HCT116 (cell line): Measurements from ENCODE around the gene ACAP3. TPM values are rescaled to one million over a fixed set of nuclear protein-coding genes. Genes with fewer than 3 reads are reported as not detected.

Experiments used
- ATAC-seq: fragments of 200-7000 bp; cut with Tn5 transposase; 2 replicates; pipeline ENCODE4 v1.9.1; 2020; ENCODE audit warnings: mild to moderate bottlenecking, moderate library complexity
- BruUV-seq: library from RNA; stranded (reverse); fragments of 400-500 nt; replicated peaks from 2 replicates; lab custom pipeline; 2021; lab: Mats Ljungman, UMichigan
- CTCF ChIA-PET: fragments of 300-600 bp; sonication (Branson Sonifier 250); formaldehyde crosslinking; loops from one replicate; lab custom pipeline; 2021; ENCODE audit warnings: antibody characterized with exemption; lab: Charles Lee
- POLR2A ChIA-PET: fragments of 300-600, 350-600 bp; sonication (Branson Sonifier 250); formaldehyde crosslinking; loops from one replicate; lab custom pipeline; 2021; ENCODE audit warnings: antibody characterized with exemption; lab: Charles Lee
- RAD21 ChIA-PET, 2 experiments: fragments of 300-600 bp; sonication (Branson Sonifier 250); formaldehyde crosslinking; loops; one replicate each; lab custom pipeline; 2023; ENCODE audit warnings: low total read pairs in 2 of 2; ENCODE audit not compliant: uncharacterized antibody in 2 of 2, unreplicated experiment in 2 of 2, low non-redundant PET in 1 of 2; lab: Charles Lee
- DNase-seq: peaks from one replicate; pipeline ENCODE4 v3.0.0-alpha.2; 2010; ENCODE audit warnings: low read depth, low spot score
- H2AFZ ChIP-seq: fragments of 200-600 bp; shearing (Covaris generic), sonication (generic); 2 replicates; pipeline ENCODE4 v1.6.1; 2017; ENCODE audit warnings: low read depth, mixed run types, mixed read lengths, antibody characterized with exemption, low read length; ENCODE audit not compliant: poor library complexity, severe bottlenecking
- H3K27ac ChIP-seq: 2 replicates; pipeline ENCODE4 v1.5.1; 2012; ENCODE audit warnings: low read depth, low read length
- H3K27me3 ChIP-seq: fragments of 200-600 bp; sonication (generic); 2 replicates; pipeline ENCODE4 v1.6.1; 2016; ENCODE audit warnings: mixed run types, low read length, mixed read lengths; ENCODE audit not compliant: insufficient read depth
- H3K36me3 ChIP-seq, 2 experiments: fragments of 200-500 bp in 1 of 2; fragments of 200-600 bp in 1 of 2; sonication (Bioruptor generic) in 1 of 2; sonication (generic) in 1 of 2; 2 replicates each; pipeline versions ENCODE4 v1.5.1 to v1.6.1; 2014 to 2016; ENCODE audit warnings: low read length in 2 of 2, inconsistent platforms in 1 of 2, mixed read lengths in 1 of 2, mixed run types in 1 of 2; ENCODE audit not compliant: insufficient read depth in 2 of 2, control insufficient read depth in 1 of 2
- H3K4me1 ChIP-seq, 2 experiments: fragments of 200-600 bp in 1 of 2; sonication (generic) in 1 of 2; 2 replicates each; pipeline versions ENCODE4 v1.5.1 to v1.6.1; 2012 to 2017; ENCODE audit warnings: low read length in 2 of 2, inconsistent platforms in 1 of 2, mild to moderate bottlenecking in 1 of 2, mixed read lengths in 1 of 2, mixed run types in 1 of 2, moderate library complexity in 1 of 2; ENCODE audit not compliant: insufficient read depth in 2 of 2, control insufficient read depth in 1 of 2
- H3K4me2 ChIP-seq: fragments of 200-600 bp; sonication (generic); 2 replicates; pipeline ENCODE4 v1.6.1; 2017; ENCODE audit warnings: mixed run types, low read length, mixed read lengths
- H3K4me3 ChIP-seq, 2 experiments: fragments of 200-600 bp in 1 of 2; sonication (generic) in 1 of 2; replicated peaks in 1 of 2; 2 replicates each; pipeline ENCODE4 v1.5.1; 2011 to 2016; ENCODE audit warnings: low read length in 2 of 2, control low read depth in 1 of 2, low read depth in 1 of 2, mild to moderate bottlenecking in 1 of 2, mixed read lengths in 1 of 2, mixed run types in 1 of 2
- H3K79me2 ChIP-seq: fragments of 200-600 bp; sonication (generic); 2 replicates; pipeline ENCODE4 v1.6.1; 2017; ENCODE audit warnings: mild to moderate bottlenecking, mixed run types, low read length, moderate library complexity, mixed read lengths; ENCODE audit not compliant: insufficient read depth
- H3K9ac ChIP-seq: fragments of 200-600 bp; sonication (generic); 2 replicates; pipeline ENCODE4 v1.6.1; 2016; ENCODE audit warnings: low read length, mixed read lengths
- H3K9me2 ChIP-seq: fragments of 200-600 bp; sonication (generic), shearing (Covaris generic); 2 replicates; pipeline ENCODE4 v1.6.1; 2017; ENCODE audit warnings: mixed run types, mild to moderate bottlenecking, moderate library complexity; ENCODE audit not compliant: insufficient read depth
- H3K9me3 ChIP-seq, 2 experiments: fragments of 200-500 bp in 1 of 2; fragments of 200-600 bp in 1 of 2; sonication (Bioruptor generic) in 1 of 2; sonication (generic) in 1 of 2; 2 replicates each; pipeline ENCODE4 v1.6.1; 2014 to 2017; ENCODE audit warnings: low read length in 2 of 2, mixed read lengths in 2 of 2, inconsistent platforms in 1 of 2, low read depth in 1 of 2, mild to moderate bottlenecking in 1 of 2, mixed run types in 1 of 2, moderate library complexity in 1 of 2; ENCODE audit not compliant: control insufficient read depth in 1 of 2, insufficient read depth in 1 of 2
- H4K20me1 ChIP-seq: fragments of 200-600 bp; sonication (generic), shearing (Covaris generic); 2 replicates; pipeline ENCODE4 v1.6.1; 2017; ENCODE audit warnings: mixed run types, mild to moderate bottlenecking, moderate library complexity; ENCODE audit not compliant: insufficient read depth
- CEBPB ChIP-seq: IDR thresholded peaks from 2 replicates; pipeline ENCODE4 v1.6.1; 2012; ENCODE audit warnings: low read depth
- EZH2phosphoT487 ChIP-seq: fragments of 200-600 bp; IDR thresholded peaks from 2 replicates; pipeline ENCODE4 v1.6.1; 2018; ENCODE audit warnings: antibody characterized with exemption, borderline replicate concordance
- FOSL1 ChIP-seq: IDR thresholded peaks from 2 replicates; pipeline ENCODE4 v1.6.1; 2012; ENCODE audit warnings: low read depth
- POLR2A ChIP-seq: IDR thresholded peaks from 2 replicates; pipeline ENCODE4 v1.7.0; 2011; ENCODE audit warnings: borderline replicate concordance; ENCODE audit not compliant: insufficient read depth, insufficient read length; ENCODE audit errors: extremely low read depth
- RAD21 ChIP-seq: IDR thresholded peaks from 2 replicates; pipeline ENCODE4 v1.6.1; 2012; ENCODE audit warnings: low read depth, mild to moderate bottlenecking
- intact Hi-C: fragments of 100-400 bp; cut with micrococcal nuclease; formaldehyde crosslinking; loops from 2 replicates; pipeline ENCODE4 v1.10.0; 2022
- total RNA-seq: library from RNA; stranded (reverse); gene quantifications from one replicate; pipeline ENCODE4 v1.2.1, GENCODE V29; 2021; ENCODE audit not compliant: unreplicated experiment
- TF ChIP-seq, protein P1 (sequence below): IDR thresholded peaks from 2 replicates; pipeline ENCODE4 v1.6.1; 2012
- TF ChIP-seq, protein P2 (sequence below): IDR thresholded peaks from 2 replicates; pipeline ENCODE4 v1.6.1; 2011; ENCODE audit warnings: mild to moderate bottlenecking, low read length, moderate library complexity; ENCODE audit not compliant: insufficient replicate concordance; ENCODE audit errors: extremely low read depth
- TF ChIP-seq, protein P3 (sequence below): IDR thresholded peaks from 2 replicates; pipeline ENCODE4 v1.6.1; 2012; ENCODE audit warnings: low read depth
- TF ChIP-seq, protein P4 (sequence below), 3 experiments: fragments of 200-600 bp in 1 of 3; sonication (generic) in 1 of 3; IDR thresholded peaks in 2 of 3; conservative IDR thresholded peaks in 1 of 3; 2 replicates each; pipeline ENCODE4 v1.5.1; 2012 to 2017; ENCODE audit warnings: low read depth in 2 of 3, low read length in 2 of 3, antibody characterized with exemption in 1 of 3, borderline replicate concordance in 1 of 3, control low read depth in 1 of 3, mild to moderate bottlenecking in 1 of 3, mixed read lengths in 1 of 3, mixed run types in 1 of 3, moderate library complexity in 1 of 3; ENCODE audit not compliant: insufficient read depth in 1 of 3

ACAP3 gene
- total RNA-seq, 1 experiment from 2014 or later = 38.8 TPM

DNA sequence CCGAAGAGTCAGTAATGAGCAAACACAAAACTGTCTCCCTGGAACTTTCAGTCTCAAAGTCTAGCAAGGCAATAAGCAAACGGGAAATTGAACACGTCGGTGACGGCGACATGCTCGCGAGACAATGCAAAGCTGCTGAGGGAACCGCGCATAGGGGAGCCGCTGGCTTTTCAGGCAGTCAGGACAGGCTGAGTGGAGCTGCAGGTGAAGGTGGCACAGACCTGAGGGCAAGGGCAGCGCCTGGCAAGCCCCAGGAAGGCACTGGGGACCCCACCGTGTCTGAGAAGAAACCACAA is 11.9 kb upstream of the ACAP3 start:
- Histone ChIP-seq H3K4me2 (no peak overlapping the region), H3K9me3 (no peaks in the 10 kb centered on the region), H3K79me2 (peaks cover 88% of the 10 kb centered on the region), H3K27me3 (no peaks in the 10 kb centered on the region), H4K20me1 (peaks cover 10% of the 10 kb centered on the region; the same call in 1 of the 2 replicates), H3K9ac (no peak overlapping the region), H3K4me1 (peaks cover 27 to 54% of the 10 kb centered on the region in 2 experiments), H3K4me3 (no peak overlapping the region), H2AFZ (no peak overlapping the region), H3K9me2 (no peaks in the 10 kb centered on the region), H3K36me3 (peaks cover 9 to 21% of the 10 kb centered on the region in 2 experiments; a peak in 2 of 4 replicates), H3K27ac (peak overlapping the region; percentile 47)
- CTCF ChIA-PET = no interaction called here
- ATAC-seq = no peak
- intact Hi-C loops = no loop called here
- POLR2A ChIA-PET = no interaction called here
- DNase-seq = no peak
- TF ChIP-seq, protein P1, sequence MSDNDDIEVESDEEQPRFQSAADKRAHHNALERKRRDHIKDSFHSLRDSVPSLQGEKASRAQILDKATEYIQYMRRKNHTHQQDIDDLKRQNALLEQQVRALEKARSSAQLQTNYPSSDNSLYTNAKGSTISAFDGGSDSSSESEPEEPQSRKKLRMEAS = no peak
- TF ChIP-seq FOSL1 = no peak
- no peak for TF ChIP-seq POLR2A
- TF ChIP-seq RAD21 = no peak
- TF ChIP-seq EZH2phosphoT487 = no peak
- TF ChIP-seq CEBPB = no peak
- TF ChIP-seq, protein P2, sequence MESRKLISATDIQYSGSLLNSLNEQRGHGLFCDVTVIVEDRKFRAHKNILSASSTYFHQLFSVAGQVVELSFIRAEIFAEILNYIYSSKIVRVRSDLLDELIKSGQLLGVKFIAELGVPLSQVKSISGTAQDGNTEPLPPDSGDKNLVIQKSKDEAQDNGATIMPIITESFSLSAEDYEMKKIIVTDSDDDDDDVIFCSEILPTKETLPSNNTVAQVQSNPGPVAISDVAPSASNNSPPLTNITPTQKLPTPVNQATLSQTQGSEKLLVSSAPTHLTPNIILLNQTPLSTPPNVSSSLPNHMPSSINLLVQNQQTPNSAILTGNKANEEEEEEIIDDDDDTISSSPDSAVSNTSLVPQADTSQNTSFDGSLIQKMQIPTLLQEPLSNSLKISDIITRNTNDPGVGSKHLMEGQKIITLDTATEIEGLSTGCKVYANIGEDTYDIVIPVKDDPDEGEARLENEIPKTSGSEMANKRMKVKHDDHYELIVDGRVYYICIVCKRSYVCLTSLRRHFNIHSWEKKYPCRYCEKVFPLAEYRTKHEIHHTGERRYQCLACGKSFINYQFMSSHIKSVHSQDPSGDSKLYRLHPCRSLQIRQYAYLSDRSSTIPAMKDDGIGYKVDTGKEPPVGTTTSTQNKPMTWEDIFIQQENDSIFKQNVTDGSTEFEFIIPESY = no peak
- TF ChIP-seq, protein P3, sequence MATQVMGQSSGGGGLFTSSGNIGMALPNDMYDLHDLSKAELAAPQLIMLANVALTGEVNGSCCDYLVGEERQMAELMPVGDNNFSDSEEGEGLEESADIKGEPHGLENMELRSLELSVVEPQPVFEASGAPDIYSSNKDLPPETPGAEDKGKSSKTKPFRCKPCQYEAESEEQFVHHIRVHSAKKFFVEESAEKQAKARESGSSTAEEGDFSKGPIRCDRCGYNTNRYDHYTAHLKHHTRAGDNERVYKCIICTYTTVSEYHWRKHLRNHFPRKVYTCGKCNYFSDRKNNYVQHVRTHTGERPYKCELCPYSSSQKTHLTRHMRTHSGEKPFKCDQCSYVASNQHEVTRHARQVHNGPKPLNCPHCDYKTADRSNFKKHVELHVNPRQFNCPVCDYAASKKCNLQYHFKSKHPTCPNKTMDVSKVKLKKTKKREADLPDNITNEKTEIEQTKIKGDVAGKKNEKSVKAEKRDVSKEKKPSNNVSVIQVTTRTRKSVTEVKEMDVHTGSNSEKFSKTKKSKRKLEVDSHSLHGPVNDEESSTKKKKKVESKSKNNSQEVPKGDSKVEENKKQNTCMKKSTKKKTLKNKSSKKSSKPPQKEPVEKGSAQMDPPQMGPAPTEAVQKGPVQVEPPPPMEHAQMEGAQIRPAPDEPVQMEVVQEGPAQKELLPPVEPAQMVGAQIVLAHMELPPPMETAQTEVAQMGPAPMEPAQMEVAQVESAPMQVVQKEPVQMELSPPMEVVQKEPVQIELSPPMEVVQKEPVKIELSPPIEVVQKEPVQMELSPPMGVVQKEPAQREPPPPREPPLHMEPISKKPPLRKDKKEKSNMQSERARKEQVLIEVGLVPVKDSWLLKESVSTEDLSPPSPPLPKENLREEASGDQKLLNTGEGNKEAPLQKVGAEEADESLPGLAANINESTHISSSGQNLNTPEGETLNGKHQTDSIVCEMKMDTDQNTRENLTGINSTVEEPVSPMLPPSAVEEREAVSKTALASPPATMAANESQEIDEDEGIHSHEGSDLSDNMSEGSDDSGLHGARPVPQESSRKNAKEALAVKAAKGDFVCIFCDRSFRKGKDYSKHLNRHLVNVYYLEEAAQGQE = no peak
- TF ChIP-seq, protein P4, sequence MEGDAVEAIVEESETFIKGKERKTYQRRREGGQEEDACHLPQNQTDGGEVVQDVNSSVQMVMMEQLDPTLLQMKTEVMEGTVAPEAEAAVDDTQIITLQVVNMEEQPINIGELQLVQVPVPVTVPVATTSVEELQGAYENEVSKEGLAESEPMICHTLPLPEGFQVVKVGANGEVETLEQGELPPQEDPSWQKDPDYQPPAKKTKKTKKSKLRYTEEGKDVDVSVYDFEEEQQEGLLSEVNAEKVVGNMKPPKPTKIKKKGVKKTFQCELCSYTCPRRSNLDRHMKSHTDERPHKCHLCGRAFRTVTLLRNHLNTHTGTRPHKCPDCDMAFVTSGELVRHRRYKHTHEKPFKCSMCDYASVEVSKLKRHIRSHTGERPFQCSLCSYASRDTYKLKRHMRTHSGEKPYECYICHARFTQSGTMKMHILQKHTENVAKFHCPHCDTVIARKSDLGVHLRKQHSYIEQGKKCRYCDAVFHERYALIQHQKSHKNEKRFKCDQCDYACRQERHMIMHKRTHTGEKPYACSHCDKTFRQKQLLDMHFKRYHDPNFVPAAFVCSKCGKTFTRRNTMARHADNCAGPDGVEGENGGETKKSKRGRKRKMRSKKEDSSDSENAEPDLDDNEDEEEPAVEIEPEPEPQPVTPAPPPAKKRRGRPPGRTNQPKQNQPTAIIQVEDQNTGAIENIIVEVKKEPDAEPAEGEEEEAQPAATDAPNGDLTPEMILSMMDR (IDR thresholded peaks at IDR 0.05 in 2 of 3, conservative IDR thresholded peaks at IDR 0.05 in 1 of 3; ENCODE audit: borderline replicate concordance in 1 of 3, insufficient read depth in 1 of 3, low read depth in 2 of 3, low read length in 2 of 3) = no peak
- BruUV-seq = no TSS peak
- RAD21 ChIA-PET = no interaction called here
